B cell (primary cell): ENCODE data around the gene TP63. TPM values are rescaled to one million over a fixed set of nuclear protein-coding genes. Genes with fewer than 3 reads are reported as not detected.

Experiments used
- ATAC-seq: fragments of 200-7000 bp; cut with Tn5 transposase; one replicate; pipeline ENCODE4 v1.10.0; 2021; ENCODE audit warnings: low read depth, mild to moderate bottlenecking, moderate number of reproducible peaks, moderate library complexity
- CTCF ChIA-PET: fragments of 350-600 bp; sonication (Branson Sonifier 250); formaldehyde crosslinking; loops from one replicate; lab custom pipeline; 2021; ENCODE audit warnings: antibody characterized with exemption, inconsistent platforms; lab: Charles Lee
- POLR2A ChIA-PET: fragments of 350-600 bp; sonication (Branson Sonifier 250); formaldehyde crosslinking; loops from one replicate; lab custom pipeline; 2021; ENCODE audit warnings: antibody characterized with exemption; lab: Charles Lee
- DNase-seq: peaks from one replicate; pipeline ENCODE4 v3.0.0; 2013
- H2AFZ ChIP-seq: 2 replicates; pipeline ENCODE4 v1.6.1; 2012; ENCODE audit warnings: mild to moderate bottlenecking, low read depth, low read length; ENCODE audit not compliant: insufficient read depth, poor library complexity, severe bottlenecking
- H3K27ac ChIP-seq, 2 donors: 1 replicate in 1 of 2; 2 replicates in 1 of 2; pipeline ENCODE4 v1.5.1; 2012 to 2013; ENCODE audit warnings: low read length in 2 of 2, mild to moderate bottlenecking in 2 of 2, moderate library complexity in 1 of 2
- H3K27me3 ChIP-seq, 4 experiments: fragments of 200-600 bp in 1 of 4; sonication (generic) in 1 of 4; replicated peaks in 1 of 4; 1 replicate in 2 of 4; 2 replicates in 2 of 4; pipeline versions ENCODE4 v1.6.1 to v1.7.0; 2013 to 2016; ENCODE audit warnings: low read length in 3 of 4, mild to moderate bottlenecking in 2 of 4, mixed read lengths in 1 of 4, moderate library complexity in 1 of 4; ENCODE audit not compliant: insufficient read depth in 4 of 4, control insufficient read depth in 3 of 4; ENCODE audit errors: control extremely low read depth in 1 of 4
- H3K36me3 ChIP-seq, 2 experiments: replicated peaks in 1 of 2; 1 replicate in 1 of 2; 2 replicates in 1 of 2; pipeline versions ENCODE4 v1.6.1 to v1.7.1; 2013; ENCODE audit warnings: low read length in 1 of 2; ENCODE audit not compliant: insufficient read depth in 2 of 2, control insufficient read depth in 1 of 2; ENCODE audit errors: control extremely low read depth in 1 of 2, extremely low read depth in 1 of 2
- H3K4me1 ChIP-seq, 2 donors: fragments of 200-600 bp in 1 of 2; sonication (generic) in 1 of 2; 1 replicate in 1 of 2; 2 replicates in 1 of 2; pipeline versions ENCODE4 v1.5.1 to v1.6.1; 2013 to 2017; ENCODE audit warnings: low read length in 2 of 2; ENCODE audit not compliant: control insufficient read depth in 2 of 2, insufficient read depth in 2 of 2
- H3K4me2 ChIP-seq: replicated peaks from 2 replicates; pipeline ENCODE3; 2012; ENCODE audit warnings: mild to moderate bottlenecking, low read depth, low read length; ENCODE audit not compliant: poor library complexity, severe bottlenecking
- H3K4me3 ChIP-seq, 5 experiments: fragments of 200-600 bp in 1 of 5; sonication (generic) in 1 of 5; 1 replicate in 3 of 5; 2 replicates in 2 of 5; pipeline versions ENCODE4 v1.5.1 to v1.7.0; 2011 to 2016; ENCODE audit warnings: low read length in 4 of 5, mild to moderate bottlenecking in 4 of 5, low read depth in 2 of 5, control low read depth in 1 of 5, moderate library complexity in 1 of 5; ENCODE audit not compliant: insufficient read depth in 1 of 5; ENCODE audit errors: control extremely low read depth in 1 of 5, extremely low read depth in 1 of 5
- H3K79me2 ChIP-seq: fragments of 200-600 bp; sonication (generic); one replicate; pipeline ENCODE4 v1.6.0; 2016; ENCODE audit warnings: low read length; ENCODE audit not compliant: control insufficient read depth, insufficient read depth
- H3K9ac ChIP-seq: fragments of 200-600 bp; sonication (generic); 2 replicates; pipeline ENCODE4 v1.6.1; 2017; ENCODE audit warnings: mild to moderate bottlenecking, low read length, moderate library complexity
- H3K9me3 ChIP-seq, 3 donors: one replicate each; pipeline versions ENCODE4 v1.6.1 to v1.7.1; 2013; ENCODE audit warnings: low read length in 2 of 3; ENCODE audit not compliant: control insufficient read depth in 2 of 3, insufficient read depth in 1 of 3; ENCODE audit errors: control extremely low read depth in 1 of 3
- H4K20me1 ChIP-seq: 2 replicates; pipeline ENCODE4 v1.6.0; 2012; ENCODE audit warnings: mild to moderate bottlenecking, low read length; ENCODE audit not compliant: insufficient read depth, control insufficient read depth, poor library complexity, severe bottlenecking
- H3K27ac Mint-ChIP-seq: one replicate; pipeline ENCODE4 v1.8.0; 2021; ENCODE audit warnings: mixed read lengths
- H3K27me3 Mint-ChIP-seq: one replicate; pipeline ENCODE4 v1.8.0; 2021; ENCODE audit warnings: mixed read lengths
- H3K4me1 Mint-ChIP-seq: one replicate; pipeline ENCODE4 v1.8.0; 2021; ENCODE audit warnings: mixed read lengths
- H3K4me3 Mint-ChIP-seq: one replicate; pipeline ENCODE4 v1.8.0; 2021; ENCODE audit warnings: mixed read lengths
- H3K9me3 Mint-ChIP-seq: one replicate; pipeline ENCODE4 v1.8.0; 2022; ENCODE audit warnings: mixed read lengths; ENCODE audit not compliant: insufficient read depth
- CTCF ChIP-seq: fragments of 200-600 bp; IDR thresholded peaks from one replicate; pipeline ENCODE4 v1.8.0; 2022; ENCODE audit warnings: antibody characterized with exemption, mild to moderate bottlenecking
- EZH2 ChIP-seq: IDR thresholded peaks from 2 replicates; pipeline ENCODE4 v1.6.1; 2012; ENCODE audit warnings: borderline replicate concordance, low read depth, mild to moderate bottlenecking, moderate library complexity, low read length; ENCODE audit not compliant: insufficient read depth, poor library complexity, severe bottlenecking
- WGBS: methylation state at CpG from one replicate; pipeline ENCODE4 v1.1.5; 2013; ENCODE audit warnings: missing lambda C conversion rate; ENCODE audit not compliant: insufficient coverage; 5-methylcytosine and 5-hydroxymethylcytosine counted together
- intact Hi-C: fragments of 100-400 bp; cut with micrococcal nuclease; formaldehyde crosslinking; loops from one replicate; pipeline ENCODE4 v1.10.0; 2022
- polyA plus RNA-seq: library from polyadenylated mRNA; depleted of rRNA; stranded (reverse); fragments of >200 nt; gene quantifications from 2 replicates; pipeline ENCODE4 v1.2.3, GENCODE V29; 2012
- total RNA-seq, 2 donors: library from RNA; stranded (reverse); fragments of 120-200 nt in 1 of 2; gene quantifications; 1 replicate in 1 of 2; 2 replicates in 1 of 2; pipeline versions ENCODE4 v1.2.3 to v1.2.4, GENCODE V29; 2013 to 2022

Gene TP63
- total and polyA plus RNA-seq, 2 donors (not counting 1 experiment from before 2014, with no cell fraction given), result 1.2 to 2.0 TPM

DNA sequence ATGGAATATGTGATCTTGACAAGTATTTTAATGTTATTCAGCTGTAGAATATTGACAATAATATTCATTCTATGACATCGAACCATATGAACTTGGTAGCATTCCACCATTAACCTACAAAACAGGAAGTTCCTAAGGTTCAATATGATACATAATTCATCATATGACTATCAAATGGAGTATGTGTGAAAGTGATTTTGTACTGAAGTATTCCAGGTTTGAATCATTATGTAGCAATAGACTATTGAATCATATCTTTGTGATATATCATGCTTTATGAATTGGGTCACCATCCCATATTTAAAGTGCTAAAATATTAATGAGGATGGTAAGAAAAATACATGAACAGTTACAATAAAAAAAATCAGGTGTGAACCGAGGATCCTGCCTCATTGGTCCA lies 95.1 kb downstream of the TP63 start:
- no peak overlapping the region for H3K4me3 ChIP-seq
- H3K27ac ChIP-seq, result no peak overlapping the region
- H3K4me1 Mint-ChIP-seq, result no peaks in the 10 kb centered on the region
- no peak for DNase-seq
- H3K4me3 Mint-ChIP-seq, result no peak overlapping the region
- H3K27me3 Mint-ChIP-seq, result no peaks in the 10 kb centered on the region
- ATAC-seq, result no peak
- no peaks in the 10 kb centered on the region for H3K36me3 ChIP-seq
- H3K9me3 ChIP-seq, result no peaks in the 10 kb centered on the region
- intact Hi-C loops, result no loop called here
- no peaks in the 10 kb centered on the region for H4K20me1 ChIP-seq
- H3K9ac ChIP-seq, result no peak overlapping the region
- no peak overlapping the region for H2AFZ ChIP-seq
- no peaks in the 10 kb centered on the region for H3K4me1 ChIP-seq
- ChIA-PET POLR2A (no interaction called here), CTCF (no interaction called here)
- no peaks in the 10 kb centered on the region for H3K9me3 Mint-ChIP-seq
- H3K27me3 ChIP-seq, result no peaks in the 10 kb centered on the region
- TF ChIP-seq EZH2 (no peak), CTCF (no peak)
- H3K79me2 ChIP-seq, result no peaks in the 10 kb centered on the region
- WGBS, result 100% methylated on average over 1 of the region's 2 CpGs
- H3K4me2 ChIP-seq, result no peak overlapping the region
- no peak overlapping the region for H3K27ac Mint-ChIP-seq

DNA sequence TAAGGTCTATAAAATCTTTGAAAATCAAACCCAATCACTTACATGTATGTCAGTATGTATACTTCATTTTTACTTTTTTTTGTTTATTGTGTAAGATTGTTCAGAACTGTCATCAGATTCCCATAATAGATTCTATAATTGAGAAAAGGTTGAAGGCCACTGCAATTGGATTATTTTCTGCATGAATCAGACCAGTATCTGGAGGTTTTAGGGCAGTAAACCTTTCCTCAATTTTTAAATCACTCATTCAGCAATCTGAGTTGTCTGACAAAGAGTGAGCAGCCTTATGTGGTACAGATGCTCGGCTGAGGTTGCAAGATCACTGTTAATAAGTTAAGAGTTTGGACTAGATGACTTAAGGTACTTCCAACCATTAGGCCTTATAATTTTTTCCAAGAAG lies 96.0 kb downstream of the TP63 start:
- H3K27ac Mint-ChIP-seq, result no peak overlapping the region
- no peak for DNase-seq
- H3K4me1 Mint-ChIP-seq, result no peaks in the 10 kb centered on the region
- no peak overlapping the region for H3K4me3 Mint-ChIP-seq
- H2AFZ ChIP-seq, result no peak overlapping the region
- H3K4me3 ChIP-seq, result no peak overlapping the region
- H3K9me3 Mint-ChIP-seq, result no peaks in the 10 kb centered on the region
- H3K79me2 ChIP-seq, result no peaks in the 10 kb centered on the region
- H3K9ac ChIP-seq, result no peak overlapping the region
- no peaks in the 10 kb centered on the region for H3K36me3 ChIP-seq
- ChIA-PET CTCF (no interaction called here), POLR2A (no interaction called here)
- no peak overlapping the region for H3K27ac ChIP-seq
- no peaks in the 10 kb centered on the region for H3K9me3 ChIP-seq
- WGBS, result no CpG with 5 or more reads among the region's 1 CpG
- no peak for TF ChIP-seq EZH2
- TF ChIP-seq CTCF, result no peak
- no peak for ATAC-seq
- no peaks in the 10 kb centered on the region for H3K27me3 Mint-ChIP-seq
- H4K20me1 ChIP-seq, result no peaks in the 10 kb centered on the region
- no peaks in the 10 kb centered on the region for H3K27me3 ChIP-seq
- H3K4me2 ChIP-seq, result no peak overlapping the region
- intact Hi-C loops, result no loop called here
- no peaks in the 10 kb centered on the region for H3K4me1 ChIP-seq
